OCI-LY1 (cell line): ENCODE results near the gene VTI1A.
A peak's percentile ranks its signal among the peaks of the same experiment; 100 is the strongest.

Experiments
- CTCF ChIP-seq: fragments of 200-600 bp; sonication (generic), shearing (Covaris generic); IDR thresholded peaks from 2 replicates; pipeline ENCODE4 v1.5.1; 2017; ENCODE audit warnings: mild to moderate bottlenecking, antibody characterized with exemption, low read length, moderate library complexity, mixed read lengths
- EZH2 ChIP-seq: fragments of 200-600 bp; sonication (generic), shearing (Covaris generic); IDR thresholded peaks from 2 replicates; pipeline ENCODE4 v1.8.0; 2017; ENCODE audit warnings: borderline replicate concordance, mixed run types, mild to moderate bottlenecking, antibody characterized with exemption, low read length, moderate library complexity, mixed read lengths

DNA sequence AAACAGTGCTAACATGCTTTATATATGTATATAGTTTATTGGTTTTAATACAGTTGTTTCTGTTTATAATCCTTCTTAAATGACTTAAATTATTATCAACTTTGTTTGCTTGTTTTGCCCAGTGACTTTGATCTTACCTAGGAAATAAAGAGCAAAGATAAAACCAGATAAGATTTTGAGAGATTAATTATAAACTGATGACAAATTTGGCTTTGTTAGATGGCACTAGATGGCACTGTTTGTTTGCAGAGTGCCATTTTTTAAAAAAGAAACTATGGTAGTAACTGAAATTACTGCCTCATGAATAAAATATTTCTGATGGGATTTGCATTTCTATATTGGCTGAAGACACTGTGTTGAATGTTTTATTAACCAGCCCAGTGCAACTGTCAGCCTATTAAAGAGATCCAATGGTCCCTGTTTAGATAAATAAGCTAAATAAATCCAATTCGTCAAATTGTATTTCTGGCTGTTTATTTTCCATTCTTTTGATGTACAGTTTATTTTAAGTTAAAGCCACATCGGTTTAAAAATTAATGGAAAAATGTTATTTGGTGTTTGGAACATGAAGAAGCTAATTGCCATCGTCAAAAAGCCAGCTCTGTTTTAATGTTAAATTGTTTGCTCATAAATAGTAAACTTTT, 28.7 kb downstream of the VTI1A start:
- TF ChIP-seq CTCF = peak; percentile 53
- TF ChIP-seq EZH2 = no peak
